DOHH2 (cell line): ENCODE measurements around the gene ENO4.

Source experiments
- H3F3A ChIP-seq: fragments of 200-600 bp; sonication (generic), shearing (Covaris generic); 2 replicates; pipeline ENCODE4 v1.6.0; 2016; ENCODE audit warnings: antibody characterized with exemption, mild to moderate bottlenecking; ENCODE audit not compliant: control insufficient read depth, insufficient read depth
- H3K27ac ChIP-seq: fragments of 200-600 bp; sonication (generic); 2 replicates; pipeline ENCODE4 v1.5.1; 2014; ENCODE audit warnings: low read depth, mild to moderate bottlenecking, low read length, moderate library complexity
- H3K27me3 ChIP-seq: fragments of 200-600 bp; sonication (generic); 2 replicates; pipeline ENCODE4 v1.6.1; 2014; ENCODE audit warnings: mild to moderate bottlenecking, low read length, mixed read lengths; ENCODE audit not compliant: control insufficient read depth
- H3K36me3 ChIP-seq: fragments of 200-600 bp; sonication (generic); 2 replicates; pipeline ENCODE4 v1.6.1; 2014; ENCODE audit warnings: mild to moderate bottlenecking, low read length, moderate library complexity, mixed read lengths; ENCODE audit not compliant: control insufficient read depth
- H3K4me1 ChIP-seq: fragments of 200-600 bp; sonication (generic); 2 replicates; pipeline ENCODE4 v1.6.1; 2014; ENCODE audit warnings: mild to moderate bottlenecking, low read length, mixed read lengths; ENCODE audit not compliant: control insufficient read depth
- H3K4me2 ChIP-seq: fragments of 200-600 bp; sonication (generic); 2 replicates; pipeline ENCODE4 v1.6.0; 2014; ENCODE audit warnings: mild to moderate bottlenecking, low read length, moderate library complexity
- H3K4me3 ChIP-seq: fragments of 200-600 bp; sonication (generic); 2 replicates; pipeline ENCODE4 v1.5.1; 2014; ENCODE audit warnings: mild to moderate bottlenecking, low read length, mixed read lengths
- H3K79me2 ChIP-seq: fragments of 200-600 bp; sonication (generic); 2 replicates; pipeline ENCODE4 v1.6.1; 2014; ENCODE audit warnings: mild to moderate bottlenecking, low read length, mixed read lengths; ENCODE audit not compliant: control insufficient read depth
- H3K9me2 ChIP-seq: fragments of 200-600 bp; sonication (generic); replicated peaks from 2 replicates; pipeline ENCODE4 v1.6.1; 2014; ENCODE audit warnings: mild to moderate bottlenecking, low read length, mixed read lengths; ENCODE audit not compliant: control insufficient read depth
- H3K9me3 ChIP-seq: fragments of 200-600 bp; sonication (generic); 2 replicates; pipeline ENCODE4 v1.6.1; 2014; ENCODE audit warnings: antibody characterized with exemption, low read length, mixed read lengths; ENCODE audit not compliant: control insufficient read depth, insufficient read depth
- H4K20me1 ChIP-seq: fragments of 200-600 bp; sonication (generic); 2 replicates; pipeline ENCODE4 v1.6.0; 2014; ENCODE audit warnings: low read depth, mild to moderate bottlenecking, antibody characterized with exemption, low read length, moderate library complexity; ENCODE audit not compliant: control insufficient read depth, insufficient read depth
- CTCF ChIP-seq: fragments of 200-600 bp; sonication (generic); IDR thresholded peaks from one replicate; pipeline ENCODE4 v1.5.1; 2014; ENCODE audit warnings: antibody characterized with exemption, mild to moderate bottlenecking, low read depth, low read length; ENCODE audit not compliant: poor library complexity, severe bottlenecking
- EZH2phosphoT487 ChIP-seq: fragments of 200-600 bp; sonication (generic); IDR thresholded peaks from 2 replicates; pipeline ENCODE4 v1.6.1; 2017; ENCODE audit warnings: borderline replicate concordance, mild to moderate bottlenecking, antibody characterized with exemption, low read length, moderate library complexity, mixed read lengths

The ENO4 gene

GRCh38 chr10:116913695-116914094 lies 64.4 kb downstream of the ENO4 start:
- Histone ChIP-seq H3K9me3 (no peaks in the 10 kb centered on the region), H3F3A (no peaks in the 10 kb centered on the region), H3K27me3 (no peaks in the 10 kb centered on the region), H3K4me2 (no peak overlapping the region), H3K27ac (no peak overlapping the region), H3K36me3 (no peaks in the 10 kb centered on the region), H3K4me3 (no peak overlapping the region), H4K20me1 (no peaks in the 10 kb centered on the region), H3K9me2 (no peaks in the 10 kb centered on the region), H3K4me1 (no peaks in the 10 kb centered on the region), H3K79me2 (no peaks in the 10 kb centered on the region)
- TF ChIP-seq EZH2phosphoT487 (no peak), CTCF (no peak)

- H3K4me2 ChIP-seq: no peak overlapping the region
- no peaks in the 10 kb centered on the region for H3K9me3 ChIP-seq
- H3K27ac ChIP-seq: no peak overlapping the region
- TF ChIP-seq EZH2phosphoT487: no peak
- TF ChIP-seq CTCF: no peak
- no peaks in the 10 kb centered on the region for H3K27me3 ChIP-seq
- no peaks in the 10 kb centered on the region for H3K4me1 ChIP-seq
- no peaks in the 10 kb centered on the region for H4K20me1 ChIP-seq
- H3F3A ChIP-seq: no peaks in the 10 kb centered on the region
- H3K79me2 ChIP-seq: no peaks in the 10 kb centered on the region
- no peaks in the 10 kb centered on the region for H3K9me2 ChIP-seq
- H3K4me3 ChIP-seq: no peak overlapping the region
- H3K36me3 ChIP-seq: no peaks in the 10 kb centered on the region
Observed at GRCh38 chr10:116915340-116915739, 66.0 kb downstream of the ENO4 start.

GRCh38 chr10:116917481-116917880 lies 68.2 kb downstream of the ENO4 start:
- H3K79me2 ChIP-seq: no peaks in the 10 kb centered on the region
- no peaks in the 10 kb centered on the region for H4K20me1 ChIP-seq
- H3K27ac ChIP-seq: no peak overlapping the region
- no peaks in the 10 kb centered on the region for H3K36me3 ChIP-seq
- no peaks in the 10 kb centered on the region for H3K9me2 ChIP-seq
- H3K9me3 ChIP-seq: no peaks in the 10 kb centered on the region
- no peaks in the 10 kb centered on the region for H3K27me3 ChIP-seq
- no peak overlapping the region for H3K4me3 ChIP-seq
- H3K4me2 ChIP-seq: no peak overlapping the region
- H3K4me1 ChIP-seq: no peaks in the 10 kb centered on the region
- TF ChIP-seq EZH2phosphoT487 (no peak), CTCF (no peak)
- no peaks in the 10 kb centered on the region for H3F3A ChIP-seq

GRCh38 chr10:116918583-116918982 lies 69.3 kb downstream of the ENO4 start:
- H3K79me2 ChIP-seq: no peaks in the 10 kb centered on the region
- H3K4me2 ChIP-seq: no peak overlapping the region
- no peaks in the 10 kb centered on the region for H3K9me2 ChIP-seq
- no peaks in the 10 kb centered on the region for H3K4me1 ChIP-seq
- TF ChIP-seq EZH2phosphoT487: no peak
- TF ChIP-seq CTCF: no peak
- no peak overlapping the region for H3K27ac ChIP-seq
- H3K27me3 ChIP-seq: no peaks in the 10 kb centered on the region
- H3F3A ChIP-seq: no peaks in the 10 kb centered on the region
- no peaks in the 10 kb centered on the region for H3K36me3 ChIP-seq
- no peaks in the 10 kb centered on the region for H3K9me3 ChIP-seq
- no peaks in the 10 kb centered on the region for H4K20me1 ChIP-seq
- H3K4me3 ChIP-seq: no peak overlapping the region
